CD4-positive, alpha-beta T cell (primary cell): ENCODE measurements around the gene EFTUD2. TPM values are rescaled to one million over a fixed set of nuclear protein-coding genes. Genes with fewer than 3 reads are reported as not detected.

ENCODE experiments used
- ATAC-seq: fragments of 200-7000 bp; cut with Tn5 transposase; one replicate; pipeline ENCODE4 v1.10.0; 2022; ENCODE audit warnings: mild to moderate bottlenecking; ENCODE audit not compliant: poor library complexity
- CTCF ChIA-PET: fragments of 350-600 bp; sonication (Branson Sonifier 250); formaldehyde crosslinking; loops from one replicate; lab custom pipeline; 2021; ENCODE audit warnings: antibody characterized with exemption, inconsistent platforms; lab: Charles Lee
- POLR2A ChIA-PET: fragments of 350-600 bp; sonication (Branson Sonifier 250); formaldehyde crosslinking; loops from one replicate; lab custom pipeline; 2021; ENCODE audit warnings: antibody characterized with exemption, inconsistent platforms; lab: Charles Lee
- DNase-seq, 14 experiments: peaks; one replicate each; pipeline ENCODE4 v3.0.0-alpha.2; 2013 to 2020; ENCODE audit warnings: mixed read lengths in 2 of 14
- H3K27ac ChIP-seq, 2 donors: one replicate each; pipeline versions ENCODE4 v1.5.1 to v1.7.0; 2013; ENCODE audit warnings: low read length in 2 of 2, low read depth in 1 of 2, mild to moderate bottlenecking in 1 of 2
- H3K27me3 ChIP-seq, 2 experiments: 1 replicate in 1 of 2; 2 replicates in 1 of 2; pipeline versions ENCODE4 v1.6.1 to v1.7.0; 2013; ENCODE audit warnings: low read length in 2 of 2, control low read depth in 1 of 2, mild to moderate bottlenecking in 1 of 2, moderate library complexity in 1 of 2; ENCODE audit not compliant: insufficient read depth in 2 of 2, control insufficient read depth in 1 of 2
- H3K36me3 ChIP-seq: one replicate; pipeline ENCODE4 v1.6.1; 2013; ENCODE audit warnings: low read length, control low read depth; ENCODE audit not compliant: insufficient read depth
- H3K4me1 ChIP-seq: one replicate; pipeline ENCODE4 v1.6.1; 2013; ENCODE audit warnings: low read length, control low read depth; ENCODE audit not compliant: insufficient read depth
- H3K4me3 ChIP-seq: one replicate; pipeline ENCODE4 v1.5.1; 2013; ENCODE audit warnings: mild to moderate bottlenecking, low read length, moderate library complexity
- H3K9me3 ChIP-seq, 2 experiments: 1 replicate in 1 of 2; 2 replicates in 1 of 2; pipeline versions ENCODE4 v1.6.1 to v1.7.0; 2013; ENCODE audit warnings: low read length in 2 of 2, mild to moderate bottlenecking in 2 of 2, control low read depth in 1 of 2, moderate library complexity in 1 of 2; ENCODE audit not compliant: control insufficient read depth in 1 of 2, insufficient read depth in 1 of 2
- H3K27ac Mint-ChIP-seq: one replicate; pipeline ENCODE4 v1.8.0; 2020; ENCODE audit warnings: mixed read lengths
- H3K27me3 Mint-ChIP-seq: one replicate; pipeline ENCODE4 v1.8.0; 2021; ENCODE audit warnings: mixed read lengths
- H3K36me3 Mint-ChIP-seq: one replicate; pipeline ENCODE4 v1.8.0; 2021; ENCODE audit warnings: low read depth, mixed read lengths
- H3K4me1 Mint-ChIP-seq: one replicate; pipeline ENCODE4 v1.8.0; 2021; ENCODE audit warnings: low read depth, mixed read lengths
- H3K4me3 Mint-ChIP-seq: one replicate; pipeline ENCODE4 v1.8.0; 2020; ENCODE audit warnings: mild to moderate bottlenecking, mixed read lengths
- H3K9me3 Mint-ChIP-seq: one replicate; pipeline ENCODE4 v1.8.0; 2020; ENCODE audit warnings: mixed read lengths
- CTCF ChIP-seq: fragments of 200-600 bp; IDR thresholded peaks from one replicate; pipeline ENCODE4 v1.8.0; 2022; ENCODE audit warnings: antibody characterized with exemption, mild to moderate bottlenecking
- intact Hi-C, 2 experiments: fragments of 100-400 bp; cut with DNase I in 1 of 2; cut with micrococcal nuclease in 1 of 2; formaldehyde crosslinking; loops; one replicate each; pipeline versions ENCODE4 v1.15.1 to v1.9.0; 2023 to 2025; cut with DNase I, micrococcal nuclease
- total RNA-seq, 174 experiments: library from RNA in 2 of 174; stranded (reverse) in 2 of 174; gene quantifications; one replicate each; pipeline ENCODE4 v1.2.3 and lab custom pipeline; 2021 to 2026

EFTUD2 gene
- total RNA-seq, 2 experiments from 2014 or later, result 105 to 112 TPM

- ATAC-seq, result no peak
- H3K9me3 ChIP-seq, result no peaks in the 10 kb centered on the region
- H3K27me3 ChIP-seq, result peaks cover 0 to 11% of the 10 kb centered on the region in 2 experiments
- H3K36me3 ChIP-seq, result no peaks in the 10 kb centered on the region
- DNase-seq, result peak in 1 of 14 experiments; percentile 2
- POLR2A ChIA-PET, result no interaction called here
- no peak for TF ChIP-seq CTCF
- H3K4me3 ChIP-seq, result no peak overlapping the region
- no peak overlapping the region for H3K4me3 Mint-ChIP-seq
- peaks cover 16% of the 10 kb centered on the region for H3K27me3 Mint-ChIP-seq
- H3K27ac ChIP-seq, result no peak overlapping the region
- no peaks in the 10 kb centered on the region for H3K9me3 Mint-ChIP-seq
- CTCF ChIA-PET, result interaction anchor here (3.0 kb wide), 1 partner anchor 100 kb away, joined by 22 read pairs; no protein-coding TSS in a partner anchor
- H3K4me1 ChIP-seq, result no peaks in the 10 kb centered on the region
- H3K27ac Mint-ChIP-seq, result no peak overlapping the region
- H3K36me3 Mint-ChIP-seq, result no peaks in the 10 kb centered on the region
- intact Hi-C loops, result loop anchor here (2.0 to 10.0 kb wide), 2 partner anchors 177 to 273 kb away; no protein-coding TSS in a partner anchor
- no peaks in the 10 kb centered on the region for H3K4me1 Mint-ChIP-seq
Measured at GRCh38 chr17:44922136-44922535, 22.9 kb upstream of the EFTUD2 start.

GRCh38 chr17:44921122-44921882 lies 22.1 kb upstream of the EFTUD2 start:
- H3K4me3 ChIP-seq, result no peak overlapping the region
- DNase-seq (peak in 1 of 14 experiments; percentile 1), ATAC-seq (no peak)
- Mint-ChIP-seq H3K36me3 (no peaks in the 10 kb centered on the region), H3K4me1 (no peaks in the 10 kb centered on the region), H3K27ac (no peak overlapping the region), H3K9me3 (no peaks in the 10 kb centered on the region), H3K27me3 (peaks cover 16% of the 10 kb centered on the region), H3K4me3 (no peak overlapping the region)
- H3K4me1 ChIP-seq, result no peaks in the 10 kb centered on the region
- no peak overlapping the region for H3K27ac ChIP-seq
- H3K27me3 ChIP-seq, result peaks cover 0 to 11% of the 10 kb centered on the region in 2 experiments
- H3K36me3 ChIP-seq, result no peaks in the 10 kb centered on the region
- ChIA-PET CTCF (interaction anchor here (1.5 to 3.0 kb wide), 3 partner anchors 99 to 178 kb away, joined by 5 to 22 read pairs (median 9); no protein-coding TSS in a partner anchor), POLR2A (interaction anchor here (2.0 kb wide), 1 partner anchor 100 kb away, joined by 5 read pairs; no protein-coding TSS in a partner anchor)
- no peaks in the 10 kb centered on the region for H3K9me3 ChIP-seq
- TF ChIP-seq CTCF, result no peak
- intact Hi-C loops, result loop anchor here in 1 of 2 experiments (10.0 kb wide), 1 partner anchor 273 kb away; no protein-coding TSS in a partner anchor

- TF ChIP-seq CTCF, result no peak
- ATAC-seq, result no peak
- peak in 2 of 14 experiments; percentile 4 for DNase-seq
Measured at GRCh38 chr17:44920565-44920940, 21.3 kb upstream of the EFTUD2 start.

More at GRCh38 chr17:44920565-44920940, 21.3 kb upstream of the EFTUD2 start:
- Histone ChIP-seq H3K4me3 (no peak overlapping the region), H3K36me3 (no peaks in the 10 kb centered on the region), H3K27me3 (peaks cover 0 to 11% of the 10 kb centered on the region in 2 experiments), H3K27ac (no peak overlapping the region), H3K4me1 (no peaks in the 10 kb centered on the region), H3K9me3 (no peaks in the 10 kb centered on the region)
- POLR2A ChIA-PET, result interaction anchor here (1.0 to 2.0 kb wide), 2 partner anchors 101 to 215 kb away, joined by 3 to 5 read pairs; partner anchors contain the start of gene ACBD4
- no peaks in the 10 kb centered on the region for H3K4me1 Mint-ChIP-seq
- H3K9me3 Mint-ChIP-seq, result no peaks in the 10 kb centered on the region
- CTCF ChIA-PET, result interaction anchor here (0.5 to 3.0 kb wide), 5 partner anchors 19 to 179 kb away, joined by 3 to 22 read pairs (median 5); no protein-coding TSS in a partner anchor
- no peaks in the 10 kb centered on the region for H3K36me3 Mint-ChIP-seq
- peaks cover 16% of the 10 kb centered on the region for H3K27me3 Mint-ChIP-seq
- intact Hi-C loops, result loop anchor here (1.0 to 10.0 kb wide), 3 partner anchors 101 to 274 kb away; no protein-coding TSS in a partner anchor
- H3K4me3 Mint-ChIP-seq, result no peak overlapping the region
- no peak overlapping the region for H3K27ac Mint-ChIP-seq
